BE2C (cell line): ENCODE measurements around the gene PKHD1.
A peak's percentile ranks its signal among the peaks of the same experiment; 100 is the strongest.
"Not testable (repeated sequence)": the region's sequence is repeated elsewhere in the genome, so short reads cannot be mapped to it uniquely, and the experiment has no call there.

Source experiments
- DNase-seq: peaks from one replicate; pipeline ENCODE4 v3.0.0-alpha.2; 2020
- H3K27me3 ChIP-seq: fragments of 250-450 bp; sonication (Bioruptor Pico); 2 replicates; pipeline ENCODE4 v1.5.1; 2020; ENCODE audit warnings: mild to moderate bottlenecking
- H3K36me3 ChIP-seq: fragments of 250-450 bp; sonication (Bioruptor Pico); 2 replicates; pipeline ENCODE4 v1.5.1; 2020; ENCODE audit warnings: mild to moderate bottlenecking
- H3K4me1 ChIP-seq: fragments of 250-450 bp; sonication (Bioruptor Pico); 2 replicates; pipeline ENCODE4 v1.5.1; 2020
- H3K4me3 ChIP-seq: 2 replicates; pipeline ENCODE4 v1.5.1; 2011; ENCODE audit warnings: low read depth, low read length
- H3K9me3 ChIP-seq: fragments of 250-450 bp; sonication (Bioruptor Pico); 2 replicates; pipeline ENCODE4 v1.5.1; 2020
- TF ChIP-seq, protein P1 (sequence below): IDR thresholded peaks from 2 replicates; pipeline ENCODE4 v1.5.1; 2012; ENCODE audit warnings: mild to moderate bottlenecking, low read depth, low read length

The PKHD1 gene

DNA sequence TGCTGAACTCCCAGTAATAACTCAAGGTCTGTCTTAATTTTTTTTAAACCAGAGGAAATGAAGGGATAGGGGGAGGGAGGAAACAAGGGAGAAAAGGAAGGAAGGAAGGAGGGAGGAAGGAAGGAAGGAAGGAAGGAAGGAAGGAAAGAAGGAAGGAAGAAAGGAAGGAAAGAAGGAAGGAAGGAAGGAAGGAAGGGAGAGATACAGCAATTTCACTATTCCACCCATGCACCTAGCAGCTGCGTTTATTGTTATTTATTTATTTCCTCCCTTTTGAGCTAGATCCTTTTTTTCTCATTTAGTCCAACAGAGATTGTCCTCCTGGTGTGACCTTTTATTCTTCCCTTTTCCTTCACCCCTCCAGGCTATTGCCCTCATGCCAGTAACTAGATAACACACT is 97.6 kb downstream of the PKHD1 start:
- no peak overlapping the region for H3K4me3 ChIP-seq
- H3K9me3 ChIP-seq, result no peaks in the 10 kb centered on the region
- H3K27me3 ChIP-seq, result no peaks in the 10 kb centered on the region
- H3K36me3 ChIP-seq, result no peaks in the 10 kb centered on the region
- TF ChIP-seq, protein P1, sequence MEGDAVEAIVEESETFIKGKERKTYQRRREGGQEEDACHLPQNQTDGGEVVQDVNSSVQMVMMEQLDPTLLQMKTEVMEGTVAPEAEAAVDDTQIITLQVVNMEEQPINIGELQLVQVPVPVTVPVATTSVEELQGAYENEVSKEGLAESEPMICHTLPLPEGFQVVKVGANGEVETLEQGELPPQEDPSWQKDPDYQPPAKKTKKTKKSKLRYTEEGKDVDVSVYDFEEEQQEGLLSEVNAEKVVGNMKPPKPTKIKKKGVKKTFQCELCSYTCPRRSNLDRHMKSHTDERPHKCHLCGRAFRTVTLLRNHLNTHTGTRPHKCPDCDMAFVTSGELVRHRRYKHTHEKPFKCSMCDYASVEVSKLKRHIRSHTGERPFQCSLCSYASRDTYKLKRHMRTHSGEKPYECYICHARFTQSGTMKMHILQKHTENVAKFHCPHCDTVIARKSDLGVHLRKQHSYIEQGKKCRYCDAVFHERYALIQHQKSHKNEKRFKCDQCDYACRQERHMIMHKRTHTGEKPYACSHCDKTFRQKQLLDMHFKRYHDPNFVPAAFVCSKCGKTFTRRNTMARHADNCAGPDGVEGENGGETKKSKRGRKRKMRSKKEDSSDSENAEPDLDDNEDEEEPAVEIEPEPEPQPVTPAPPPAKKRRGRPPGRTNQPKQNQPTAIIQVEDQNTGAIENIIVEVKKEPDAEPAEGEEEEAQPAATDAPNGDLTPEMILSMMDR, result no peak
- no peak for DNase-seq
- peaks cover 19% of the 10 kb centered on the region for H3K4me1 ChIP-seq

DNA sequence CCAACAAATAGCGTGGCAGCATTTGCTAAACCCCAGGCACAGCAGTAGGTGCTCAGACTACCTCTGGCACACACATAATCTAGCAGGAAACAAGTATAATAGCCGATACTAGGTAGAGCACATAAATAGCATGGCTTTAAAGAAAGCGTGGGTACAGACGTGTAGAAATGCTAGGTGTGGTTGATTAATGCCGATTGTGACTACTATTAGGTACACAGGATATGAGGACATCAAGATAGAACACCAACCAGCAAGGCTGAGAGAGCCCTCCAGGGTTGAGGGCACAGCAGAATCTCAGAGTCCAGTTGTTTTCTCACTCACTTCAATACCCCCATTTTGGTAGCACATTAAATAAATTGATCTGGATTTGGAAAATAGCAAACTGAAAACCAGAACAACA is 100.5 kb downstream of the PKHD1 start:
- no peaks in the 10 kb centered on the region for H3K36me3 ChIP-seq
- TF ChIP-seq, protein P1, result no peak
- H3K9me3 ChIP-seq, result no peaks in the 10 kb centered on the region
- H3K27me3 ChIP-seq, result no peaks in the 10 kb centered on the region
- H3K4me3 ChIP-seq, result no peak overlapping the region
- peaks cover 4% of the 10 kb centered on the region for H3K4me1 ChIP-seq
- no peak for DNase-seq

DNA sequence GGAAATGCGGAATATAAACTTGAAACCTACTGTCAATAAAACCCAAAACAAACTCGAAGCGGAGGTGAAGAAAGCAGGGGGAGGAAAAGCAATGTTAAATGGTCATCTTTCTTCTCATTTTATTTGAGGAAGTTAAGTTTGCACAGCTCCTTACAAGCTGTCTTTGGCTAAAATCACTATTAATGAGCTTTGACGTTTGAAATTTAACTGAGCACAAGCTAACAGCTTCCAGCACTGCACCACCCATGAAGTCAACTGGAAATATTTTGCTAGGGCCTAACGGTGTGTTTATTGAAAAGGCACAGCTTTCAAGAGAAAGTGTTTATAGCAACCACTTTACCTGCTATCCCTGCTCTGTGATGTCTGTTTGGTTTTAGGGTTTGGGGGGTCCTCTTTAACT is 103.8 kb downstream of the PKHD1 start:
- no peaks in the 10 kb centered on the region for H3K27me3 ChIP-seq
- no peaks in the 10 kb centered on the region for H3K36me3 ChIP-seq
- TF ChIP-seq, protein P1, result no peak
- H3K4me1 ChIP-seq, result no peaks in the 10 kb centered on the region; the same call in 1 of the 2 replicates
- H3K4me3 ChIP-seq, result no peak overlapping the region
- no peak for DNase-seq
- H3K9me3 ChIP-seq, result no peaks in the 10 kb centered on the region

DNA sequence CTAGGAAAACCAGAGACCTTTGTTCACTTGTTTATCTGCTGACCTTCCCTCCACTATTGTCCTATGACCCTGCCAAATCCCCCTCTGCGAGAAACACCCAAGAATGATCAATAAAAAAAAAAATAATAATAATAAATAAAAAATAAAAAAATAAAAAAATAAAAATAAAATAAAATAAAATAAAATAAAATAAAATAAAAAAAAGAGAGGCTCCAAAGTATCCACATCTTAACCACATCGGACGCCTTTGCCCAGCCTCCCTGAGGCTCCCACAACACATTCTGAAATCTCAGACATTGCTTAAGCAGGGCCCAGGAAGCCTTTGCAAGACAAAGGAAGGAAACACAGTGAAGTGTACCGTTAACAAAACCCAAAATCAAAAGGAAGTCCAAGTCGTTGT is 104.7 kb downstream of the PKHD1 start:
- not testable (repeated sequence) for DNase-seq, H3K27me3 ChIP-seq, H3K36me3 ChIP-seq, H3K9me3 ChIP-seq, H3K4me1 ChIP-seq, H3K4me3 ChIP-seq

DNA sequence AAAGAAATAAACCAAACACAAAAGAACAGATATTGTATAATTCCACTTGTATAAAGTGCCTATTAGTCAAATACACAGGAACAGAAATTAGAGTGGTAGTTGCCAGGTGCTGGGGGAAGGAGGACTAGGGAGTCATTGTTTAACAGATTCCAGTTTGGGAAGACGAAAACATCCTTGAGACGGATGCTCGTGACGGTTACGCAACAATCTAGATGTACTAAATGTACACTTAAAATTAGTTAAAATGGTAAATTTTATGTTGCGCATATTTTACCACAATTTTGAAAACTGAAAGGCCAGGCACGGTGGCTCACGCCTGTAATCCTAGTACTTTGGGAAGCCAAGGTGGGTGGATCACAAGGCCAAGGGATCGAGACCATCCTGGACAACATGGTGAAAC is 111.0 kb downstream of the PKHD1 start:
- Histone ChIP-seq H3K36me3 (no peaks in the 10 kb centered on the region), H3K4me1 (peaks cover 20% of the 10 kb centered on the region), H3K4me3 (no peak overlapping the region), H3K27me3 (no peaks in the 10 kb centered on the region), H3K9me3 (no peaks in the 10 kb centered on the region)
- TF ChIP-seq, protein P1, result no peak
- no peak for DNase-seq

DNA sequence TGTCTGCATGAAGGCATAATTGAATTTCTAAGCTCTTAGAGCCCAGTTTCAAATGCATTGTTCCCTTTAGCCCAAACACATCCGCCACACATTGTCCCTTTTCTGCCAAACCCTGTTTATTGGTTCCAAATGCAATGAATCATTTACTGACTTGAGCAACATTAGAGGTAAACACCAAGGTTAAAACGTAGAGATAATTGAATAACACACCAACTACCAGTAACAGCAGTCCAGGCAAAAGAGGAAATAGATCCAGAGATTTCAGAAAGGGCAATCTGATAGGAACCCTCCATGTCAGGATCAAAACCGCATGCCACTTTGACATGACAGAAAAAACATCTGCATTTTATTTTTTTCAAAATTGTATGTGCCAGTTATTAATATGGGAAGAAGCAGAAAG is 114.8 kb downstream of the PKHD1 start:
- Histone ChIP-seq H3K36me3 (no peaks in the 10 kb centered on the region), H3K27me3 (no peaks in the 10 kb centered on the region), H3K4me1 (peaks cover 20% of the 10 kb centered on the region), H3K9me3 (no peaks in the 10 kb centered on the region), H3K4me3 (no peak overlapping the region)
- DNase-seq, result peak; percentile 38
- TF ChIP-seq, protein P1, result no peak

DNA sequence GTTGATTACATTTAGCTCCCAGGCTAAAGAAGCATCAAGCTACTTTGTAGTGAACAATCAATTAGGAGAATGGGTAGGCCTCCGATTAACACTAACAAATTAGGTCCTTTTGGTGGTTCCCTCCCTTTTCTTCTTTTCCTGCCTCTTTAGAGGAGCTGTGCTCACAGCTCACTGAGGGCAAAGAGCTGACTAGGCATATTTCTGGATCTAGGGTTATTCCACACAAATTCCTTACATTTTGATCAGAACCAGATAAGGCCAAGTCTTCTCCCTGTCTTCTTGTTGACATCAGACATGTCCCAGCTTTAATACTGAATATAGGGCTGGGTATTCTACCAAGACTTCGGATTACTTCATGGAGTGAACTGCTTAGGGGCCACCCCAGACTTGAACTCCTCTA is 119.1 kb downstream of the PKHD1 start:
- Histone ChIP-seq H3K4me1 (peaks cover 25% of the 10 kb centered on the region), H3K27me3 (no peaks in the 10 kb centered on the region), H3K36me3 (no peaks in the 10 kb centered on the region), H3K4me3 (no peak overlapping the region), H3K9me3 (no peaks in the 10 kb centered on the region)
- DNase-seq, result no peak
- TF ChIP-seq, protein P1, result no peak
